Large intestine (tissue), 12 donors: ENCODE measurements around the gene TMEM11. TPM values are rescaled to one million over a fixed set of nuclear protein-coding genes. Genes with fewer than 3 reads are reported as not detected.
A peak's percentile ranks its signal among the peaks of the same experiment; 100 is the strongest.

Experiments used
- DNase-seq, 2 donors: peaks; one replicate each; pipeline versions ENCODE4 v3.0.0 to v3.0.0-alpha.2; 2013
- H3K27ac ChIP-seq: one replicate; pipeline ENCODE4 v1.5.1; 2013; ENCODE audit warnings: low read length
- H3K27me3 ChIP-seq: 2 replicates; pipeline ENCODE4 v1.6.1; 2013; ENCODE audit warnings: low read length; ENCODE audit not compliant: control insufficient read depth, insufficient read depth
- H3K36me3 ChIP-seq: 2 replicates; pipeline ENCODE4 v1.6.1; 2013; ENCODE audit warnings: low read length; ENCODE audit not compliant: control insufficient read depth, insufficient read depth
- H3K4me1 ChIP-seq: one replicate; pipeline ENCODE4 v1.6.1; 2013; ENCODE audit warnings: low read length; ENCODE audit not compliant: control insufficient read depth, insufficient read depth
- H3K4me3 ChIP-seq: one replicate; pipeline ENCODE4 v1.5.1; 2013; ENCODE audit warnings: low read length
- H3K9me3 ChIP-seq: one replicate; pipeline ENCODE4 v1.6.1; 2013; ENCODE audit warnings: mild to moderate bottlenecking, low read depth, low read length, moderate library complexity; ENCODE audit not compliant: control insufficient read depth
- WGBS: methylation state at CpG from one replicate; pipeline ENCODE4 v1.1.5; 2013; ENCODE audit warnings: low lambda C conversion rate; ENCODE audit not compliant: insufficient coverage; 5-methylcytosine and 5-hydroxymethylcytosine counted together
- long read RNA-seq, 11 donors: transcript quantifications; one replicate each; lab custom pipeline, GENCODE V29; 2026
- polyA plus RNA-seq: library from polyadenylated mRNA; unstranded; fragments of 120-200 nt; gene quantifications from one replicate; pipeline ENCODE4 v1.2.1, GENCODE V29; 2013

TMEM11 gene
- 21.6 TPM for polyA plus RNA-seq
- long read RNA-seq, donor 1, transcript TMEM11-201 (2 exons, 2,095 nt) = major isoform, 8 of 10 reads
- long read RNA-seq, donor 1, partial matches to known transcripts = 0 of 10 reads
- long read RNA-seq, donor 1, other reads (novel, unspliced or antisense) = 0 of 10 reads
- long read RNA-seq, donor 2, transcript TMEM11-201 (2 exons, 2,095 nt) = major isoform, 30 of 35 reads
- long read RNA-seq, donor 2, partial matches to known transcripts = 0 of 35 reads
- long read RNA-seq, donor 2, other reads (novel, unspliced or antisense) = 0 of 35 reads
- long read RNA-seq, donor 3 = 0 reads
- long read RNA-seq, donor 4, partial matches to known transcripts = 0 of 4 reads
- long read RNA-seq, donor 4, other reads (novel, unspliced or antisense) = 0 of 4 reads
- long read RNA-seq, donor 5, transcript TMEM11-201 (2 exons, 2,095 nt) = major isoform, 14 of 16 reads
- long read RNA-seq, donor 5, partial matches to known transcripts = 0 of 16 reads
- long read RNA-seq, donor 5, other reads (novel, unspliced or antisense) = 0 of 16 reads
- long read RNA-seq, donor 6, transcript TMEM11-201 (2 exons, 2,095 nt) = major isoform, 28 of 37 reads
- long read RNA-seq, donor 6, transcript TMEM11-202 (3 exons, 1,246 nt) = minor isoform, 9 of 37 reads
- long read RNA-seq, donor 6, partial matches to known transcripts = 0 of 37 reads
- long read RNA-seq, donor 6, other reads (novel, unspliced or antisense) = 0 of 37 reads
- long read RNA-seq, donor 7, transcript TMEM11-201 (2 exons, 2,095 nt) = major isoform, 12 of 19 reads
- long read RNA-seq, donor 7, transcript TMEM11-202 (3 exons, 1,246 nt) = minor isoform, 7 of 19 reads
- long read RNA-seq, donor 7, partial matches to known transcripts = 0 of 19 reads
- long read RNA-seq, donor 7, other reads (novel, unspliced or antisense) = 0 of 19 reads
- long read RNA-seq, donor 8, transcript TMEM11-201 (2 exons, 2,095 nt) = major isoform, 32 of 41 reads
- long read RNA-seq, donor 8, transcript TMEM11-202 (3 exons, 1,246 nt) = minor isoform, 8 of 41 reads
- long read RNA-seq, donor 8, partial matches to known transcripts = 0 of 41 reads
- long read RNA-seq, donor 8, other reads (novel, unspliced or antisense) = 0 of 41 reads
- long read RNA-seq, donor 9, transcript TMEM11-201 (2 exons, 2,095 nt) = major isoform, 26 of 31 reads
- long read RNA-seq, donor 9, partial matches to known transcripts = 0 of 31 reads
- long read RNA-seq, donor 9, other reads (novel, unspliced or antisense) = 0 of 31 reads
- long read RNA-seq, donor 10, transcript TMEM11-201 (2 exons, 2,095 nt) = major isoform, 27 of 37 reads
- long read RNA-seq, donor 10, transcript TMEM11-202 (3 exons, 1,246 nt) = minor isoform, 9 of 37 reads
- long read RNA-seq, donor 10, partial matches to known transcripts = 0 of 37 reads
- long read RNA-seq, donor 10, other reads (novel, unspliced or antisense) = 0 of 37 reads
- long read RNA-seq, donor 11, transcript TMEM11-202 (3 exons, 1,246 nt) = minor isoform, 5 of 30 reads
- long read RNA-seq, donor 11, transcript TMEM11-201 (2 exons, 2,095 nt) = major isoform, 25 of 30 reads
- long read RNA-seq, donor 11, partial matches to known transcripts = 0 of 30 reads
- long read RNA-seq, donor 11, other reads (novel, unspliced or antisense) = 0 of 30 reads

DNA sequence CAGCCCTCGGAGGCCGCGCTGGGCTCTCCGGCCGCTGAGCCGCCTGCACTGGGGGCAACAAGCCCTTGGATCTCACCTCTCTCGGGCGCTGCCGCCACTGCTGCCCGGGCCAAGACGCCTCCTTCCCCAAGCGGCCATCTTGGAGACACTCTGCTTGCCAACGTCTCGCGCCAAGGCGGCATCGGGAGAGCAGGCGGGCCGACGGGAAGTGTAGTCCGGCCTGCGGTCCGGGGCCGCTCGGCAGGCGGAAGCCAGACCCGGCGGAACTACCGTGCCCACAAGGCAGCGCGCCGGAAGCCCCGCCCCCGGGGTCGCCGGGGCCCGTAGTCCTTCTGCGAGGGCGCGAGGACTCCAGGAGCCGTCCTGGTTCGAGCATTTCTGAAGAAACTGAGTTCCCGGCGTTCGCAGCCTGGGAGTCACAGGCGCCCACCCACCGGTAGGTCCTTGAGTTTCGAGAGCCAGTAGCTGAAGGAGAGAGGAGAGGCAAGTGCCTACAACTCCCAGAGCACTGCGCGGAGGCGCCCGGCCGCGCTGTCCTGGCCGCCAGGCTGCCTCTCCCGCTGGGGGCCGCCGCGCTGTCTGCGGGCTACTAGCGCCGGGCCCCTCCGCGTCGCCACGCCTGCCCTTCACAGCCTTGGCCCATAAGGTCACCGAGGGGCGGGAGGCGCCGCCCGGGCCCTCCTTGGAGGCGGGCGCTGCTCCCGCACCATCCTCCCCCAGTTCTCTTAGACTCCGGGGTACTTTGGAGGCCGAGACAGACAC, at the start of gene TMEM11:
Gene TMEM11, minus strand, starts transcription at position 147 of the 762 bp plus-strand sequence. Its CDS starts 9 bp downstream, at position 138.
- H3K9me3 ChIP-seq = no peaks in the 10 kb centered on the region
- H3K4me3 ChIP-seq = peak within 1 kb of the TSS; percentile 98
- H3K36me3 ChIP-seq = peaks cover 21% of the 10 kb centered on the region
- peaks cover 13% of the 10 kb centered on the region for H3K4me1 ChIP-seq
- no peaks in the 10 kb centered on the region for H3K27me3 ChIP-seq
- WGBS = no CpG with 5 or more reads among the region's 76 CpGs
- peak within 1 kb of the TSS; percentile 87 for H3K27ac ChIP-seq
- peak; percentile 96 to 97 for DNase-seq

DNA sequence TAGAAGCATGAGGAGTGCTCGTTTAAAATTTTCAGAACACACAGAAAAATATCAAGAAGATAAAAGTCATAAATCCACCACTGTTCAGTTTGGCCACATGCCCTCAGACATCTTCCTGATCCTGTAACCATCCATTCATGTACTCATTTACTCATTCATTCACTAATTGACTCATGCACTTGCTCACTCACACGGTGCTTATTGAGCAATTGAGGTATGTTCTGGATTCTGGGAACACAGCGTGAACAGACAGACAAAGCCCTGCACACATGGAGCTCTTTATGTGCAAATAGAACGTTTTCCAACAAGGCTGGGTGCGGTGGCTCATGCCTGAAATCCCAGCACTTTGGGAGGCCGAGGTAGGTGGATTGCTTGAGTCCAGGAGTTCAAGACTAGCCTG, 49.4 kb upstream of the TMEM11 start:
- Histone ChIP-seq H3K27me3 (no peaks in the 10 kb centered on the region), H3K4me1 (no peaks in the 10 kb centered on the region), H3K4me3 (no peak overlapping the region), H3K36me3 (no peaks in the 10 kb centered on the region), H3K27ac (no peak overlapping the region), H3K9me3 (no peaks in the 10 kb centered on the region)
- no peak for DNase-seq
- WGBS = no CpG with 5 or more reads among the region's 6 CpGs

- no CpG with 5 or more reads among the region's 12 CpGs for WGBS
- H3K27ac ChIP-seq = no peak overlapping the region
- H3K9me3 ChIP-seq = no peaks in the 10 kb centered on the region
- no peaks in the 10 kb centered on the region for H3K4me1 ChIP-seq
- H3K27me3 ChIP-seq = no peaks in the 10 kb centered on the region
- no peaks in the 10 kb centered on the region for H3K36me3 ChIP-seq
- no peak for DNase-seq
- H3K4me3 ChIP-seq = no peak overlapping the region
Measured at GRCh38 chr17:21262259-21262993, 48.5 kb upstream of the TMEM11 start.

GRCh38 chr17:21258593-21258992, 44.6 kb upstream of the TMEM11 start:
- Histone ChIP-seq H3K27me3 (no peaks in the 10 kb centered on the region), H3K36me3 (no peaks in the 10 kb centered on the region), H3K9me3 (no peaks in the 10 kb centered on the region), H3K4me3 (no peak overlapping the region), H3K27ac (no peak overlapping the region), H3K4me1 (peaks cover 2% of the 10 kb centered on the region)
- no peak for DNase-seq
- 62% methylated on average over 2 of the region's 7 CpGs for WGBS

DNA sequence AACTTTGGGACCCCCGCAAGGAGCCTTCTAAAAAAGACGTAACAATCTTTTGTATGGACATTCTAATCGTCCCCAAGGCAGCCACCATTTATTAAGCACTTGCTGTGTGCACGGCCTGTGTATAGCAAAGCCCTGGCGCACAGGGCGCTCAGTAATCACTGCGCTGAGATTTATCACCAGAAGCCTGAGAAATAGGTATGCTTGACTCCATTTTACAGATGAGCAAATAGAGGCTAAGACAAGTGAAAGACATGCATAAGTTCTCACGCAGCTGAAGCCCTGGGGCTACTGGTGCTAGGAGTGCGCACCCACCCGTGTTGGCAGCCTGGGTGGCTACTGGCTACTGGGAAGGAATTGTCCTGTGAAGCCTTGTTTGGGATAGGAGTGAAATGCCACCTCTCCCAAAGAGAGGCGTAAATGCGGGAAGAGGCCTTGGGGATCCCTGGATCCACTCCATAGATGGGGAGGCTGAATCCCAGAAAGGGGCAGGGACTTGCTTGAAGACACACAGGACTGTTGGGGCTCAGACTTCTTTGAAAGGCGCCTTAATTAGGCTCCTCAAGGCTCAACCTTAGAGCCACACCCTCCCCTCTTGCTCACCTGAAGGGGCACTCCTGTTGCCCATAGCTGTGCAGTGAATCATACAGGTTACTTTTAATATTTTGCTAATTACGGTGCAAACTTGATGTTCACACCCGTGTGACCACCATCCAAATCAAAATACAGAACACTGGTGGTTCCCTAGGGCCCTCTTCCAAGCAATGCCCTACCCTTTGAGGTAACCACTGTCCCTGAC, 39.9 kb upstream of the TMEM11 start:
- WGBS = no CpG with 5 or more reads among the region's 15 CpGs
- no peaks in the 10 kb centered on the region for H3K27me3 ChIP-seq
- no peak for DNase-seq
- H3K4me3 ChIP-seq = peak overlapping the region; percentile 44
- H3K36me3 ChIP-seq = no peaks in the 10 kb centered on the region
- H3K9me3 ChIP-seq = no peaks in the 10 kb centered on the region
- H3K27ac ChIP-seq = no peak overlapping the region
- H3K4me1 ChIP-seq = peaks cover 6% of the 10 kb centered on the region

- H3K36me3 ChIP-seq = no peaks in the 10 kb centered on the region
- peak; percentile 77 to 84 for DNase-seq
- H3K4me3 ChIP-seq = peak within 1 kb of the TSS; percentile 44
- no CpG with 5 or more reads among the region's 117 CpGs for WGBS
- no peak within 1 kb of the TSS for H3K27ac ChIP-seq
- no peaks in the 10 kb centered on the region for H3K27me3 ChIP-seq
- peaks cover 6% of the 10 kb centered on the region for H3K4me1 ChIP-seq
- no peaks in the 10 kb centered on the region for H3K9me3 ChIP-seq
Measured at GRCh38 chr17:21252796-21253645, 39.1 kb upstream of the TMEM11 start, which contains the start of gene NATD1. Gene NATD1, minus strand, starts transcription at chr17:21253410. Its CDS starts 146 bp downstream, at chr17:21253264.

DNA sequence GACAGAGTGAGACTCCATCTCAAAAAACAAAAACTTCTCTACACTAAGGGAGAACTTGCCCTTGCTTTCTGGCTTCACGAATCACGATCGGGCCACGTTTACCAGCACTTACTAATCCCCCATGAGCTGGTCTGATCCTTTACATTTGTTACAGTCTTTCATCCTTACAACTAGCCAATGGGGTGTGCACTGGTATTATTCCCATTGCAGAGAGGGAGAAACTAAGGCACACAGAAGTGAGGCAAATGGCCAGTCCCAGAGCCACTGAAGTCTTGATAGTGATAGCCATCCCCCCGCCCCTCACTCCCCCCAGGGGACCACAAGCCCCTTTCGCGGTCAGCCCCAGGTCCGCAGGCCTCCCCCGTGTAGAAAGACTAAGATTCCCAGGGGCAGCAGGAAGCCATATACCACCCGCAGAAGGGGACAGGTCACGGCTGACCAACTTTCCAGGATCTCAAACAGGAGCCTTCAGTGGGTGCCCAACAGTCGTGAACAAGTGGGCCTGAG, 38.4 kb upstream of the TMEM11 start:
- Histone ChIP-seq H3K4me1 (peaks cover 6% of the 10 kb centered on the region), H3K27ac (no peak overlapping the region), H3K4me3 (peak overlapping the region; percentile 43), H3K36me3 (no peaks in the 10 kb centered on the region), H3K27me3 (no peaks in the 10 kb centered on the region), H3K9me3 (no peaks in the 10 kb centered on the region)
- DNase-seq = no peak
- no CpG with 5 or more reads among the region's 12 CpGs for WGBS
